ENCODE results near the gene MRPL4. TPM values are rescaled to one million over a fixed set of nuclear protein-coding genes. Genes with fewer than 3 reads are reported as not detected.
A peak's percentile ranks its signal among the peaks of the same experiment; 100 is the strongest.

The MRPL4 gene
- total RNA-seq, 4 donors from 2014 or later = 44.1 to 89.6 (median 62.5) TPM

DNA sequence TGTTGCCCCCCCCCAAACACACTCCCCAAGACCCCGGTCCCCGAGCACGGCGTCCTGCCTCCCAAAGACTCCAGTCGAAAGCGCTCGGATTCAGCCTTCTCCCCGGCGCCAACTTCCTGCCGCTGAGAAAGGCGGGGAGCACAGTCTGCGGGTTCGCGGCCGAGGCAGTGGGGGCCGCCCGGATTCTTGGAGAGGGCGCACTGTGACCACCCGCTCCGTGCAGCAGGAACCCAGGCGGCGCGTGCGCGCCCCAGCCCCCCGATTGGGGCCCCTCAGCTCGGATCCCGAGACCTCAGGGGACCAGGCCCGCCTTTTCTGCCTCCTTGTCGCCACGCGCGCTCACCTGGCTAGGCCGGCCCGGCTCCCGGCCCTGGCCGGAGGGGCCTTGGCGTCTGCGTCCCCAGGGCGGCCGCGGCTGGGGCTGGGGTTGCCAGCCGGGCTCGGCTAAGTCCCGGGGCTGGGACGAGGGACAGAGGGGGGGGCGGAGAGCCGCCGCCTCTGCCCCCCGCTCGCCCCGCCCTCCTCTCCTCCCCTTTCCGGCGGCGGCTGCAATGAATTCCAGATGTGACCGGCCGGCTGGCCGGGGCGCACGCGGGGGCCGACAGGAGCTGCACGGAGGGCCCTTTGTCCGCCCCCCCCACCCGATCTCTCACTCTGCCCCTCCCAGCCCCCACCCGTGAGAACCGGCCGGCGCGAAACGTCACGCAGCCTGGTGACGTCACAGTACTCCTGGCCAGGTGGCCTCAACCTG is 21.0 kb upstream of the MRPL4 start, which contains the start of gene S1PR2:
S1PR2 (minus strand) TSS at position 471 of the 751 bp plus-strand sequence. CDS start 6,426 bp downstream, outside the sequence.
- Histone ChIP-seq H3K4me3 (peak within 1 kb of the TSS; percentile 74 to 95 (median 83)), H3K36me3 (no peaks in the 10 kb centered on the region), H3K9me3 (no peaks in the 10 kb centered on the region), H3K4me1 (peaks cover 0 to 22% (median 12%) of the 10 kb centered on the region in 4 donors), H3K27ac (peak within 1 kb of the TSS; percentile 84 to 92 (median 89)), H3K27me3 (no peaks in the 10 kb centered on the region)
- WGBS, 2 donors (ENCODE audit: low coverage in 1 of 2) = 1% methylated on average over 42 of the region's 73 CpGs; no CpG with 5 or more reads in 1 of the 2 donors
- TF ChIP-seq POLR2AphosphoS5 (IDR thresholded peaks at IDR 0.05) = peak in 2 of 3 donors; percentile 30 to 54
- TF ChIP-seq, protein P1, sequence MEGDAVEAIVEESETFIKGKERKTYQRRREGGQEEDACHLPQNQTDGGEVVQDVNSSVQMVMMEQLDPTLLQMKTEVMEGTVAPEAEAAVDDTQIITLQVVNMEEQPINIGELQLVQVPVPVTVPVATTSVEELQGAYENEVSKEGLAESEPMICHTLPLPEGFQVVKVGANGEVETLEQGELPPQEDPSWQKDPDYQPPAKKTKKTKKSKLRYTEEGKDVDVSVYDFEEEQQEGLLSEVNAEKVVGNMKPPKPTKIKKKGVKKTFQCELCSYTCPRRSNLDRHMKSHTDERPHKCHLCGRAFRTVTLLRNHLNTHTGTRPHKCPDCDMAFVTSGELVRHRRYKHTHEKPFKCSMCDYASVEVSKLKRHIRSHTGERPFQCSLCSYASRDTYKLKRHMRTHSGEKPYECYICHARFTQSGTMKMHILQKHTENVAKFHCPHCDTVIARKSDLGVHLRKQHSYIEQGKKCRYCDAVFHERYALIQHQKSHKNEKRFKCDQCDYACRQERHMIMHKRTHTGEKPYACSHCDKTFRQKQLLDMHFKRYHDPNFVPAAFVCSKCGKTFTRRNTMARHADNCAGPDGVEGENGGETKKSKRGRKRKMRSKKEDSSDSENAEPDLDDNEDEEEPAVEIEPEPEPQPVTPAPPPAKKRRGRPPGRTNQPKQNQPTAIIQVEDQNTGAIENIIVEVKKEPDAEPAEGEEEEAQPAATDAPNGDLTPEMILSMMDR (IDR thresholded peaks at IDR 0.05) = peak in 1 of 5 experiments; percentile 6
- peak; percentile 33 for TF ChIP-seq POLR2A (IDR thresholded peaks at IDR 0.05)
- TF ChIP-seq EP300 (IDR thresholded peaks at IDR 0.05; ENCODE audit: low read depth) = no peak
- in situ Hi-C loops (cut with MboI; ENCODE audit: low pct_ligation_motif_present in 1 of 4, low pct_unique_long_range_greater_than_20kb in 1 of 4, low sequenced_read_pairs in 3 of 4) (loop anchor here in 2 of 4 donors (10.0 to 25.0 kb wide), 2 partner anchors 119 to 126 kb away; partner anchors contain the start of genes ANGPTL6 (in 2 of the 2), PPAN (in 2 of the 2), EIF3G (in 1 of the 2) and P2RY11 (in 1 of the 2)), intact Hi-C loops (cut with DNase I; ENCODE audit: low total_unique reads) (loop anchor here (10.0 kb wide), 1 partner anchor 116 kb away; the partner anchor contains the start of genes EIF3G and P2RY11)
- peak; percentile 82 for DNase-seq

DNA sequence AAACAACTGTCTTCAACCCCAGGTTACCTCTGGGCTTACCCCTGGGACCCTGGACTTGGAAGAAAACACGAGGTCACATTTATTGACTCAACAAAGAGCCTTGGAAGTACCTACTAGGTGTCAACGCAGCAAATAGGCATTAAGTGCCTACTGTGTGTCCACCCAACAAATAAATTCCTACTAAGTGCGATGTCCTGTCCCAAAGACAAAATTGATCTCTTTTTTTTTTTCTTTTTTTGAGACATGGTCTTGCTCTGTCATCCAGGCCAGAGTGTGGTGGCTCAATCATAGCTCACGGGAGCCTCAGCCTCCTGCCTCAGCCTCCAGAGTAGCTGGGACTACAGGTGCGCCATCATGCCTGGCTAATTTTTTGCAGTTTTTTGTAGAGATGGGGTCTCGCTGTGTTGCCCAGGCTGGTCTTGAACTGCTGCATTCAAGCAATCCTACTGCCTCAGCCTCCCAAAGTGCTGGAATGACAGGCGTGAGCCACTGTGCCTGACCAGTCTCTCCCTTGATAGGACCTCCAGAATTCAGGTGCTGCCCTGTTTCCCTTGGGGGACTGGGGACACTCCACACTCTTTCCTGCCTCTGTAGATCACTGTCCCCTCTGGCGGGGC is 20.3 kb upstream of the MRPL4 start:
- no peaks in the 10 kb centered on the region for H3K36me3 ChIP-seq
- TF ChIP-seq, protein P1 (IDR thresholded peaks at IDR 0.05) = no peak
- in situ Hi-C loops (cut with MboI; ENCODE audit: low pct_ligation_motif_present in 1 of 4, low pct_unique_long_range_greater_than_20kb in 1 of 4, low sequenced_read_pairs in 3 of 4) (loop anchor here in 2 of 4 donors (10.0 to 25.0 kb wide), 2 partner anchors 119 to 127 kb away; partner anchors contain the start of genes ANGPTL6 (in 2 of the 2), PPAN (in 2 of the 2), EIF3G (in 1 of the 2) and P2RY11 (in 1 of the 2)), intact Hi-C loops (cut with DNase I; ENCODE audit: low total_unique reads) (loop anchor here (10.0 kb wide), 1 partner anchor 117 kb away; the partner anchor contains the start of genes EIF3G and P2RY11)
- DNase-seq = no peak
- H3K4me3 ChIP-seq = peak overlapping the region in 3 of 4 donors; percentile 74 to 95 (median 88)
- H3K4me1 ChIP-seq = peaks cover 0 to 22% (median 12%) of the 10 kb centered on the region in 4 donors
- no peaks in the 10 kb centered on the region for H3K9me3 ChIP-seq
- peak overlapping the region; percentile 84 to 92 (median 89) for H3K27ac ChIP-seq
- no peaks in the 10 kb centered on the region for H3K27me3 ChIP-seq
- 65 to 83% methylated on average over 1 to 8 of the region's 8 CpGs for WGBS, 2 donors (ENCODE audit: low coverage in 1 of 2)

GRCh38 chr19:10233946-10234345 is 18.1 kb upstream of the MRPL4 start:
- Histone ChIP-seq H3K9me3 (no peaks in the 10 kb centered on the region), H3K4me1 (peaks cover 0 to 27% (median 14%) of the 10 kb centered on the region in 4 donors), H3K36me3 (no peaks in the 10 kb centered on the region), H3K27me3 (no peaks in the 10 kb centered on the region), H3K27ac (no peak overlapping the region), H3K4me3 (no peak overlapping the region)
- intact Hi-C loops (cut with DNase I; ENCODE audit: low total_unique reads) = loop anchor here (10.0 kb wide), 1 partner anchor 119 kb away; the partner anchor contains the start of genes EIF3G and P2RY11
- TF ChIP-seq POLR2A (IDR thresholded peaks at IDR 0.05) (no peak), POLR2AphosphoS5 (IDR thresholded peaks at IDR 0.05) (no peak), EP300 (IDR thresholded peaks at IDR 0.05; ENCODE audit: low read depth) (no peak)
- TF ChIP-seq, protein P1 (IDR thresholded peaks at IDR 0.05) = no peak
- in situ Hi-C loops (cut with MboI; ENCODE audit: low pct_ligation_motif_present in 1 of 4, low pct_unique_long_range_greater_than_20kb in 1 of 4, low sequenced_read_pairs in 3 of 4) = loop anchor here in 2 of 4 donors (10.0 to 25.0 kb wide), 2 partner anchors 122 to 129 kb away; partner anchors contain the start of genes ANGPTL6 (in 2 of the 2), PPAN (in 2 of the 2), EIF3G (in 1 of the 2) and P2RY11 (in 1 of the 2)
- DNase-seq = no peak
- 76 to 100% methylated on average over 3 to 4 of the region's 4 CpGs for WGBS, 2 donors (ENCODE audit: low coverage in 1 of 2)
